Activated T-helper 1 cell treated with Interleukin-2 at 50 U/mL for 16 hours (primary cell): Measurements from ENCODE around the gene OCA2.
"Not testable (repeated sequence)": the region's sequence is repeated elsewhere in the genome, so short reads cannot be mapped to it uniquely, and the experiment has no call there.

Experiments
- DNase-seq: peaks from one replicate; pipeline ENCODE4 v3.0.0-alpha.2; 2020; ENCODE audit warnings: low read depth

OCA2 gene

DNA sequence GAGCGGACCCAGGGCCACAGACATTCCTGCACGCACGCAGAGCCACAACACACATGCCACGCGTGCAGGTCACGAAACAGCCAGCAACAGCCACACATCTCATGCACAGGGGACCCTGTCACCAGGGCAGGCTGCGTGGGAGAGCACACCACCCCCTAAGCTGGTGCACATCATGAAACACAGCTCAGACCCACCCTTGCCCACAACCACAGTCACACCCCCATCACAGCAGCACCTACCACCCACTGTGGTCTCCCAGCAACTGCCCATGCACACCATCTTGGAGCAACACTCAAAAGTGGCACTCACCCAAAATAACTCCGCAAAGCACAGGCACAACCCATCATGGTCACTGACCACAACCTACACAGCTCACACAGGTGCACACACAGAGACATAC, 75.7 kb downstream of the OCA2 start:
- no peak for DNase-seq

DNA sequence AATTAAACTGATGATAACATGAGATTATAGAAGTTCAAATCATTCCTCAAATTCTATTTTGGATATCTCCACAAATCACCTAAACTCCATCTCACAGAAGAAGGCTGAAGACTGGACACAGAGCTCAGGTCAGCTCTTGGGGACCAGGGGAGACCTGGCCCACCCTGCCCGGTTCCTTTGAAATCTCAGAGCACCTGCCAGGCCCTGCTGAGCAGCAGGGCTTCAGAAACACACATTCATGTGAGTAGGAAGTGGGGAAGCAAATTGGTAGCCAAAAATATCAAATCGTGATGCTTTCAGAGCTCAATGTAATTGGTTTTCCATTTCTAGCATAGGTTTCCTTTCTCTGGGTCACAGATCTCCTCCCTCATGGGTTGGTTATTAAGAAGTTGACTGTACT, 76.2 kb downstream of the OCA2 start:
- no peak for DNase-seq

DNA sequence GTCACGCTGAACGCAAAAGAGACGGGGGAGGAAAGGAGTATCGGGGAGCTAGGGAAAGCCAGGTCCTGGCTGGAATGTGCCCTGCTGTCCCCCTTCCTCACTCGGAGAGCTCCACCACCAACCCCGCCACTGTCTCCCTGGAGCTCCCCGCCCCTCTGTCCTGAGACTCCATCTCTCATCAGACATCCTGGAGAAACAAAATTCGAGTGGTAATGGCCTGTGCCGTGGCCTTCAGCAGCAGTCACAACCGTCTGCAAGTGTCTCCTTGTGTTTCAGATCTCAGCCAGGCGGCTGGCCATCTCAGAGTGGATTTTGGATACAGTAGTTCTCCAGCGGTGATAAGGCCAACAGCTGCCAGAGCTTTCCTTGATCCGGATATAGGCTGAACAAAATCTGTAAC, 76.9 kb downstream of the OCA2 start:
- DNase-seq = no peak

DNA sequence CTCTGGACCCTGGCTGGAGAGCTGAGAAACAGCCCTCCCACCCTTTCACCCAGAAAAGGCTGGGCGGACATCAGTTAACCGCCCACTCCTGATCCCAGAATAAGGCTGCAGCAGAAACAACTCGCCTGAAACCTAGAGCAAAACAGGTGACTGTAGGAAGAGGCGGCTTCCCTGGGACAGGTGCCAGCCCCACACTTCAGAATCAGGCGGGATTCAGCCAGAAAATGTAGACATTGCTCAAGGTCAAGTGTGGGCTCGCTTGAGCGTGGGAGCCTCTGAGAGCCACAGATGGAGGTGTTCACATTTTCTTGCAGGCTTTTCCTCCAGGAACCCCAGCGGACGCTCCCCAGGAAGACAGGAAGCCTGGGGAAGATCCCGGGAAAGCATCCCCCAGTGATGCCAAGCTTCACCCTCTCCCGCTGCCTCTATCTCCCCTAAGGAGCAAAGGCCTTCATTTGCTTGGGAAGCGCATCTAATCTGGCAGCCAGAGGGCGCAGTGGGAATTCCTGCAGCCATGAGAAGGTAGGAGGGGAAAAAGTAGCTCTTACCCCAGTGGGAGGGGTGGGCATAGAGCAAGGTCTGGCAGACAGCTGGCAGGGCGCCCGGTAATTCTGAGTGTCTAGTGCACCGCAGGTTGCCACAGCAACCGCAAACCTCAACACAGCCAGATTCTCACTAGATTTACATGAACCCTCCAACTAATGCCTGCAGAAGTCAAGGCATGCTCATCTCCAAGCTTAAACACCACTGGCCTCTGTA, 77.7 kb downstream of the OCA2 start:
- no peak for DNase-seq

DNA sequence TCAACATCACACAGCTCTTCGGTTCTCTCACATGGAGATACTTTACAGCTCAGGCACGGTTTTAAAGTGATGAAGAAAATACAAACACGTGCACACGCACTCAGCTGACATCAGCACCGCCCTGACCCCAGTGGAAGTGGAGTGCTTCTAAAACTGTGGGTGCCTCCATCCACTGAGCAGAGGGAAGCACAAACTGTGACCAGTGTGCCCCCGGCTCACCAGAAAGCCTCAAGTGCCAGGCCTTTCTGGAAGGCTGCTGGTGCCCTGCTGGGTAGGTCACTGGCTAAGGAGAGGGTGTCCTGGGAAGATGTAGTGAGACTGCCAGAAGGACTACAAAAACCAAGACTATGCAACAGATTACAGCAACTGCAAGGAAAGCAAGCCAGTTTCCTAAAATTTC, 78.5 kb downstream of the OCA2 start:
- no peak for DNase-seq

DNA sequence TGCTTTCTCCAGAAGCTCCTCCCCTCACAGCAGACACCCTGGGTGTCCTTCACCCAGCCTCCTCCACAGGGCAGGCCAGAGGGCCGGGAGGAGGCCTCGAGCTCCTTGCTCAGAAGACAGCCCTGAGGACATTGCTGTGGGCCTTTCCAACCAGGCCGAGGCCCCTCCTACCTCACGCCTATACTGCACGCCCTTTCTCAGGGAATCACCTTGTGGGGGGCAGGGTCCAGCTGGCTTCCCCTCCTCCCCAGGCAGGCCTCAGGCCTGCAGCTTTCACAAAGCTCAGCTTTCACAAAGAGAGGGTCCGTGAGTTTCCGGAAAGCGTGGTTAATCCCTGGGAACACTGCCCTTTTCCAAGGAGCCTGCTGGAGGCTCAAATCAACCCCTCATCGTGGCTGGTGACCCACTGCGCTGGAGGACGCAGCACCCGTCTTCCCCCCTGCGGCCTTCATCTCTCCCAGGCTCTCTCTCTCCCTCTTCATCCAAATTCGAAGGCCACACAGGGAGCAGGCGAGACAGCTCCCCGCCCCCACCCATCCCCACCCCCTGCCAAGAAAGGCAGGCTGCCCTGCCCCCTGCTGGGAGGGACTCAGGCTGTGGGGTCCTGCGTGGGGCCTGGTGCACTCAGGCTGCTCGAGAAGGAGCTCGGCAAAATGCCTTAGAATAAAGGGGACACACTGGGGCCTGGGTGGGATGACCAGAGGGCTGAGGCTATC, 79.4 kb downstream of the OCA2 start:
- DNase-seq = no peak

DNA sequence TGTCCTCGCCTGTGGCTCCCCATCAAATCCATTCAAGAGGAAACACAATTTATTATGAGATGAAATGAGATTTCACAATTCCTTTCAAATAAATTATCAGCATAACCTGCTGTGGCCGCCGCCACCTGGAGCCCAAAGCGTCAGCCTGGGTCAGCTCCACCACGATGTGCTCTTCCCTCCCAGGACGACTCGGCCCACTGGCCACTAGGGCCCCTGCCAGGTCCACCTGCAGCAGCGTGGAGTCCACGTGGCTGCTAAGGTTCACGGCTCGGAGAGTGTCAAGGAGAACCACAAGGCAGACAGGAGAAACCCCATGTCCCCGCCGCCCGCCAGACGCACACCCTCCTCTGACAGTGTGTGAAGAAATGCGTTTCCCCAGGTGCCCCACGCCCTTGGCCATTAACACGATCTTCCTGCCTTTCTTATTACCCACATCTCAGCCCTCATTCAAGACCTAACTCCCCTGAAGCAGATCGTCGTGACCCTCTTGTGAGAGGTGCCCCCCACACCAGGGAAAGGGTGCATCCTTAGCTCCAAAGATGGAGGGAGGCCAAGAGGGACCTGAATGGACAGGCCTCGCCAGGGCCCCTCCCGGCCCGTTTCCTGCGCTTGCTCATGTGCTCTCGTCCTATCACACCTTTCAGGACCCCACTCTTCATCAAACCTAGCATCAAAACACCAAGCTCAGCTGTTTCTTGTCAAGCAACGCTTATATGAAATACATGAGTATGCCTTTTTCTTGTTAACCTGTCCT, 80.6 kb downstream of the OCA2 start:
- DNase-seq = no peak

DNA sequence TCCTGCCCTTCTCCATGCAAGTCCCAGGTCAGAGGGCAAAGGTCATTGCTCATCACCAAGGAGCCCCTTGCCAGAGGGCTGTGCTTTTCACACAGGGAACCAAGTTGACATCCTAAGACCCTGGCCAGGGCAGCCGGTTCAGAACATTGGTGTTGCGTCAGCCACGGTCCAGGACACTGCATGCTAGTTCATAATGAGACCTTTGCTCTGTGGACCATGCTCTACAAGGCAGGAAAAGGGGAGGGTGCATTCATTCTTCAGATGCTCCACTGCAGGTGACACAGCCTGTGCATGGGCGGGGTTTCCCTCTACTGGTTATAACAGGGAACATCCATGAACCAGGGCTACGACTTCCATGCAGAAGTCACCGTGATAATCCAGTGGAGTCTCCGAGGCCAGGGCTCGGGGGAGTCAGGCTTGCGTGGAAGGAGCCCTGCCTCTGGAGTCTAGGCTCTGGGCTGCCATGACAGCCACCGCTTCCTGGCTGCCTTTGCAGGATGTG, 81.6 kb downstream of the OCA2 start:
- no peak for DNase-seq

DNA sequence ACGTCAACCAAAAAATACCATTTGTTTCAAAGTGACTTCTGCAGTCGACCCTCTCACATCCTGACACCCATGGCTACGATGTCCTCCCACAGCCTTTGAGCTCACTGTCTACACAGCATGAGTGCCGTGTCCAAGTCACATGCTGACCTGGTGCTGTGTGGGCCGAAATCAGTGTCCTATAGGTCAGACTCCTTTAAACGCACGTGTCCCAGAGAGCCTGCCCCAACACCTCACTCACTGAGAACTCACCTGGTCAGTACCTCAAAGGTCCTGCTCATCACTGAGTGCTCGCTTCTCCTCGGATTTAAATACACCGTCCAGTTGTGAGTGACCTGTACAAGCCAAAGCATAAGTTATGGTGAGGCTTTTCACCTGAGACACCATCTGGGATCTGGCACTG, 83.3 kb downstream of the OCA2 start:
- DNase-seq = no peak

DNA sequence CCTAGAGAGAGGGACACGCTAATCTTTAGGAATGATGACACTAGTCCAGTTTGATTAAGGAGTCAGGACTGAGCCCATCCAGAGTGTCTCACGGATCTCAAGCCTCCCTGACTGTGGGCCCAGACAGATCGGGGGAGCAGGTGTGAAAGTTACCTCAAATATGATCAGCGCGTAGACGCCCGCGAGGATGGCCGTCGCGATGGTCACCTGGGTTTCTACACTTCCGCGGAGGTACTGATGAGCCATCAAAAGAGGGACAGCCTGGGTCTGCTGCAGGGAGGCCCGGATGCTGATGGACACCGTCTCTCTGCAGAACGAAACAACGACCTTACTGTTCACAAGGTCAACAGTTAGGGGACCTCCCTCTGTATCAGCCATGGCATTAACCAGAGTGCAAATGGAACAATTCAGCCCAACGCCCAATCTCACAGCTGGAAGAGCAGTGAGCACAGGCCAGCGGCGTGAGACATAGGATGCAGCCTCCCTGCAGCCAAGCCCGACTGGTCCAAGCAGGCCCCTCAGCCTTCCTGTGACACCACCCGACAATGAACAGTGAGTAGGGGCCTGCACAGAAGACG, 84.4 kb downstream of the OCA2 start:
- no peak for DNase-seq

DNA sequence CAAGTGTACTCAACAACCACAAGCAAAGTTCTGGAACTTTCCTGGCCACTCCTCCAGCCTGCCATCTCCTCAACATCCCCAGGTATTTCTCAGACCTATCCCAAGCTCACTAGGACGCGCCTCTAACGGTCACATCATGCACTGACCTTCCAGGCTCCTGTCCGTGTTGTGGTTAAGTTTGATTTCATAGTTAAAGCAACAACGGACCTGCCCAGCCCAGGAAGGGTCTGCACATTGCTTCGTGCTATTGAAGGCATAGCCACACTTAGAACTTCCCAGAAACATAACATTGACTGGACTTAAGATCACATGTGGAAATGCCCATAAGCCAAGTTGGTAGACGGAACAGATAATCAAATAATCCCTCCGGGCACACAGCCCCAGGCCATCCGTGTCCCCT, 85.1 kb downstream of the OCA2 start:
- DNase-seq = no peak

DNA sequence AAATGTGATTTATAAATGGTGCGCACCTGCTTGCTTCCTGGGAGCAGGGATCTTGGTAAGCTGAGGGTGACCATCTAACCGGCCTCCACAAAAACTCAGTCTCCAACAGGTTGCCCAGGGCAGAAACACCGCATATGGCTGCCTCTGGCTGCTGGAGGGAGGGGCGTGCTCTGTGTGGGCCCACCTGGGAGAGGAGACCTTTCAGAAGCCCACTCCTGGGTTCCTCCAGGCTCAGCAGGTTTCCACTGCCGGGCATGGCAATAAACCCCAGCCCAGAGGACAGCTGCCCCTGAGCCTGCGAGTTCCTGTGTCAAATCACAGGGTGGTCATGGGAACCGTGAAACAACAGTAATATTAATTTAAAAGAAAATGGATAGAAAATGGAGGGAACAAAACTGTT, 85.6 kb downstream of the OCA2 start:
- no peak for DNase-seq

DNA sequence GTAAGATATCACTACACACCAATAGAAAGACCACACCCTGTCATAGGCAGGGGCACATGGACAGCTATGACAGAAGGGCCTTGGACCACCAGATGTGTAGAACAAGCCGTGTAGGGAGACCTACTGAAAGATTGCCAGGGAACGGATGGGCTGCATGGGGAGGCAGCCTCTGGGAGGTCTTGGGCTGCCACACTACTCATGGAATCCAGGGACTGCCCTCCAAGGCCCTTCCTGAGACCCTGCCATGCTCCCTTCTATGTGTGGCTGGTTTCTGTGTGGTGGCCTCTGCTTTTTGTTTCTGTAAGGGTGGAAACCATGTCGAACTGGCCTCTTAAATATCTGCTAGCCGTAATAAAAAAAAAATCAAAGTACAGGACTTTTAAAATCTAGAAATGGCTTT, 86.9 kb downstream of the OCA2 start:
- DNase-seq = no peak

DNA sequence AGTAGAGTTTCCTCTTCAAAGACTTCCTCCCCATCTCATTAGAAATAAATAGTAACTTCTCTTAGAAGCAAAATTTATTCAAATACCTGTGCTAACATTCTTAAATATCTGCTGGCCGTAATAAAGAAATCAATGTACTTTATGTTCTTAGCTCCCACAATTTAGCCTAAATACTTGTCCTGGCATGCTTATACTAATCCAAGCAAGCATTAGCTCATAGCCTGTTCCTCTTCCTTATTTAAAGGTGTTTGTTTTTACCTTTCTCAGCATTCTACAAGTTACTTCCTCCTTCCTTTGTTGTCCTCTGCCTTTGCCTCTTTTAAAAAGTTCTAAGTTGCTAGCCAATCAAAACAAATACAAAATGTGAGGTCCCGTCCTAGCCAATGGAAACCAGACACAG, 90.9 kb downstream of the OCA2 start:
- not testable (repeated sequence) for DNase-seq

DNA sequence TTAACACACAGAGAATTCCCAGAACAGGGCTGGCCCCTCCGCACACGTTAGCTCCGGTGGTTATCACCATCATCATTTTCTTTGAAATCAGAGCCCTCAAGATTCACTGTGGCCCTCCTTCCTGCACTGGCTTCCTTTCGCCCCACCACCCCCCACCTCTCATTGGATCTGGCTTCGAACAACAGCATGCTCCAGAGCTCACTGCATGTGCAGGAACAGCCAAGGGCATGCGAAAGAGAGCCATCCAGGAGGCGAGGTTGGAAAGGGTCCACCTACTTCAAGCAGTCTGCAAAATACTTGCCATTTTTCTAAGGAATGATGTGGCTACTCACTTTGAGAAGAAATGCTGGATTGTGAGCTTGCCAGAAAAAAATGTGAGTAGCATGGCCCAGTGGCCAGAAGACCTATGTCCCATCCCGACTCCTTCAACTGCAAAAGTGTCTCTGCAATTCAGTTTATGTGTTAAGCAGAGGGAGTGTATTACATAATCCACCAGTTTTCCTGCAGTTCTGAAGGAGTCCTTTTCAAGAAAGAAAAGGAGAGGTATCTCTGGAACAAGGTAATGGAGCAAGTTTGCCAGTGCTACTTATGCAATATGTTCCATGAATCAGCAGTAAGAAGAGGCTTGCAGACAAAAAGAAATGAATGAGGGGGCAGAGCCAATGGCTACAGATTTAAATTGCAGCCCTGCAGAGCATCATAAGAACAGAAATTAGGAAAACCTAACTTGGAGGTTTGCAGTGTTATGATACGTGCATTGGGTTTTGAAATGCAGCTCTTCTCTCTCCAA, 92.8 kb downstream of the OCA2 start:
- DNase-seq = no peak

DNA sequence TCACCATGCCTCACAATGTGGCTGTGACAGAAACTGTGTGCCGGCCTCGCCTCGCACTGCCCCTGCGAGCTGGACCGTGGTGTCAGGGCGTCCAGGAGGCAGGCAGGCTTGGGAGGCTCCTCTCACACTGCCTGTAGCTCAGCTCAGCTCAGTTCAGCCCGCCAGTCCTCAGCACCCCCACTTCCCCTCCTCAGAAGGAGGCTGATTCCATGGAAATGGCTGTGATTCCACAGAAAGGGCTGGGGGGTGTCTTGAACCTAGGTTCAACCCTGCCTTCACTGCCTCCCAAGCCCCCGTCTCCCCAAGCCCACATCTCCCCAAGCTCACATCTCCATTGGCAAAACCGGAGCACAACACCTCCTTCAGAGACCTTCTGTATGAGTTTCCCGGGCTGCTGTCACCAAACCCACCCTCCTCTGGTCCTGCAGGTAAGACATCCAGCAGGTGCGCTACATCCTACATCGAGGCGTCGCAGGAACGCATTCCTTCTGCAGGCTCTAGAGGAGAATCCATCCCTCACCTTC, 94.0 kb downstream of the OCA2 start:
- no peak for DNase-seq

DNA sequence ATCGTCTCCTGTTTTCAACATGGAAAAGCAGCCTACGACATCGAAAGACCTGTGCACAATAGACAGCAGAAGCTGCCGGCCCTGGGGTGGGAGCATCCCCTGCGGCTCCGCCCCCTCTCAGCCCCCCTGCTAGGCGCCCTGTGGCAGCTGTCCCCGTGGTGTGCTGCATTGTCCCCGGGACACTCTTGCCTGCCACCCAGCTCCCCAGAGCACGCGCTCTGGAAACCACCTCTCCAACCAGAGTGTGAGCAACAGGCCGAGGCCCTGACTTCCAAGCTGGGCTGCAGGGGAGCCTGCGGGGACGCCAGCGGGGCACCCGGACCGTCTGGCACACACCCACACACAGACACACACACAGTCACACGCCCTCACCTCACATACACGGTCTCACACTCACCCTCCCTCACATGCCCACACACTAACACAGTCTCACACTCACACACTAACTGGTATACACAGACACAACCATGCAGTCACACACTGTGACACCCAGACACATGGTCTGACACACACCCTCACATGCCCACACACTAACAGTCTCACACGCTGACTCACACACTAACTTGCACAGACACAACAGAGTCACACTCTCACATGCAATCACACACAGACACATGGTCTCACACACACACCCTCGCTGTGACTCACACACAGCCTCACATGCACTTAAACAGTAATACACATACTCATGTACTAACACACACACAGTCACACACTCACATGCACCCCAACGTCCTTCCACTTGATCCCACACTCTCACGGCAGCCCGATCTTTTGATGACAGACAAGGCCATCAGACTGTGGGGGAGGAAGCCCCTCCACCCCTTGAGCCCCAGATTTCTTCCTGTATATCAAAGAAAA, 94.7 kb downstream of the OCA2 start:
- DNase-seq = no peak

DNA sequence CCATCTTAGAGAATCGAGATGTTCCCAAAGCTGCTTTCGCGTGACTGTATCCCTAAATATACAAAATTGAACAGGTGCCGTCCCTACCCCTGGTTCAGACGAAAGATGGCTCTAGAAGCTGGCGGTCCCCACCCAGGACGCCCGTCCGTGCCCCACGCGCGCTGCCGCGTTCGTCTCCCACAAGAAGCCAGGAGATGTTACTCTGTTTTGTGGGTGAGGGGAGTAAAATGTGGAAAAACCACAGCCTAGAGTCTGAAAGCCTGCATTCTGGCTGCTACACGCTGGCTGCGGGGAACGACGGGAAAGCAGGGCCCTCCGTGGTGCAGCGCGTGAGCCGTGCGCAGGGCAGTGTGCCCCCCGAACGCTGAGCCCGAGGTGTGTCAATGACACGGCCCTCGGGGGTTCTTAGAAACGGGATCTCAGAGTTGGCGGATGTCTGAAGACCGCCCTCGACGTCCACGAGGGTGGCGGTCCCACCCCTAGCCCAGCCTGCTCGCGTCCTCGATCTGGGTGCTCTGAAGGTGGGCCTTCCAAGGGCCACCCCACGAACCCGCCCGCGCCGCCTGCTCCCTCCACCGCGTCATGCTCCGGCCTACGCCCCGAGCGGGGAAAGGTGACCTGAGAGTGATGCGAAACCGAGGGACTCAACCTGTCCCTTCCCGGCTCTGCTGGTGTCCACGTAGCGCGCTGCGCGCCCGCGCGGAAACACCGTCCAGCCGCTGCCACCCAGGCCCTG, 95.6 kb downstream of the OCA2 start:
- DNase-seq = no peak

DNA sequence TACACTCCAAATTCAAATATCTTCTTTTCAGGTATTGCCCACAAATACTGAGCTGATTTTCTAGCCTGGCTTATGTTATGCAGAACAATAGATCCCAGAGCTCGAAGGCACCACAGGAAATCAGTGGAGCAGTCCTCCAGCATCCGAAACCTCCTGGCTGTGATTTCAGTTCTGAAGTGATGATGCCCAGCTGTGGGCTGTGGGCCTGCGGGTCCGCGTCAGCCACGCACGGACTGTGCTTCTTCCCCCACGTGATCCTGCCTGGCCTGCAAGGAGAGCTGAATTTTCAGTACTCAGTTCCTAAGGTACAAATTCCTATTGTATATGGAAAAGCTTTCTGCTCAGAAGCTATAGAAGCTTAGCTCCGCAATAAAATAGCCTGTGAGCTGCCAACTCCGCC, 96.2 kb downstream of the OCA2 start:
- DNase-seq = no peak
